Measurements from ENCODE around the gene ROBO1.
"Not testable (repeated sequence)": the region's sequence is repeated elsewhere in the genome, so short reads cannot be mapped to it uniquely, and the experiment has no call there.

Gene ROBO1

GRCh38 chr3:78728406-78729145 is 1039.2 kb downstream of the ROBO1 start:
- DNase-seq (ENCODE audit: extremely low spot score), result peak; percentile 59
- ChIA-PET POLR2A (no interaction called here), CTCF (no interaction called here)
- TF ChIP-seq FOXA1 (IDR thresholded peaks at IDR 0.05) (no peak), L3MBTL2 (conservative IDR thresholded peaks at IDR 0.05) (peak; percentile 46; the same call in 1 of the 2 replicates)

- CTCF ChIA-PET, result no interaction called here
- no peak for DNase-seq (ENCODE audit: extremely low spot score)
- no peak for TF ChIP-seq ARNT (IDR thresholded peaks at IDR 0.05)
- TF ChIP-seq PKNOX1 (IDR thresholded peaks at IDR 0.05), result no peak
- no peak for TF ChIP-seq SUZ12 (IDR thresholded peaks at IDR 0.05)
- no peak for TF ChIP-seq ELF4 (IDR thresholded peaks at IDR 0.05)
- POLR2A ChIA-PET, result no interaction called here
Observed at GRCh38 chr3:78726545-78726944, 1041.3 kb downstream of the ROBO1 start.

- no peak for DNase-seq (ENCODE audit: extremely low spot score)
Observed at GRCh38 chr3:78725703-78726246, 1042.0 kb downstream of the ROBO1 start.

GRCh38 chr3:78724859-78725258 is 1042.9 kb downstream of the ROBO1 start:
- TF ChIP-seq FOXK2 (IDR thresholded peaks at IDR 0.05) (no peak), TARDBP (IDR thresholded peaks at IDR 0.05) (no peak), ELF4 (IDR thresholded peaks at IDR 0.05) (no peak), HDGF (IDR thresholded peaks at IDR 0.05; ENCODE audit: borderline replicate concordance) (no peak), SUZ12 (IDR thresholded peaks at IDR 0.05) (no peak), L3MBTL2 (conservative IDR thresholded peaks at IDR 0.05) (no peak), NFRKB (IDR thresholded peaks at IDR 0.05) (no peak)
- DNase-seq (ENCODE audit: extremely low spot score), result no peak
- POLR2A ChIA-PET, result no interaction called here
- CTCF ChIA-PET, result no interaction called here

More at GRCh38 chr3:78725703-78726246, 1042.0 kb downstream of the ROBO1 start:
- ChIA-PET POLR2A (interaction anchor here (0.6 kb wide), 1 partner anchor 291 kb away, joined by 3 read pairs; no protein-coding TSS in a partner anchor), CTCF (no interaction called here)
- peak; percentile 33; the same call in 1 of the 2 replicates for TF ChIP-seq PKNOX1 (IDR thresholded peaks at IDR 0.05)
- TF ChIP-seq FOXM1 (IDR thresholded peaks at IDR 0.05; ENCODE audit: borderline replicate concordance), result no peak
- TF ChIP-seq L3MBTL2 (conservative IDR thresholded peaks at IDR 0.05), result no peak
- no peak for TF ChIP-seq SUZ12 (IDR thresholded peaks at IDR 0.05)
- TF ChIP-seq ZNF384 (IDR thresholded peaks at IDR 0.05), result peak; percentile 52; the same call in 1 of the 2 replicates
- no peak for TF ChIP-seq ELF4 (IDR thresholded peaks at IDR 0.05)
- no peak for TF ChIP-seq BHLHE40 (IDR thresholded peaks at IDR 0.05; ENCODE audit: borderline replicate concordance)
- TF ChIP-seq CTBP1 (IDR thresholded peaks at IDR 0.05; ENCODE audit: borderline replicate concordance), result no peak

GRCh38 chr3:78724364-78724763 is 1043.4 kb downstream of the ROBO1 start:
- DNase-seq (ENCODE audit: extremely low spot score); POLR2A ChIA-PET; CTCF ChIA-PET: not testable (repeated sequence)
- TF ChIP-seq ZNF384 (IDR thresholded peaks at IDR 0.05), result peak; percentile 54

- ChIA-PET CTCF (no interaction called here), POLR2A (no interaction called here)
- TF ChIP-seq FOXA1 (IDR thresholded peaks at IDR 0.05) (no peak), LEF1 (IDR thresholded peaks at IDR 0.05; ENCODE audit: borderline replicate concordance) (no peak), L3MBTL2 (conservative IDR thresholded peaks at IDR 0.05) (no peak), HDGF (IDR thresholded peaks at IDR 0.05; ENCODE audit: borderline replicate concordance) (no peak), FOXK2 (IDR thresholded peaks at IDR 0.05) (no peak), NFRKB (IDR thresholded peaks at IDR 0.05) (no peak), CTBP1 (IDR thresholded peaks at IDR 0.05; ENCODE audit: borderline replicate concordance) (no peak), SUZ12 (IDR thresholded peaks at IDR 0.05) (no peak), PKNOX1 (IDR thresholded peaks at IDR 0.05) (no peak)
- DNase-seq (ENCODE audit: extremely low spot score), result no peak
Observed at GRCh38 chr3:78721771-78722543, 1045.8 kb downstream of the ROBO1 start.

GRCh38 chr3:78718707-78719106 is 1049.1 kb downstream of the ROBO1 start:
- ChIA-PET CTCF (no interaction called here), POLR2A (no interaction called here)
- no peak for DNase-seq (ENCODE audit: extremely low spot score)
- TF ChIP-seq PKNOX1 (IDR thresholded peaks at IDR 0.05) (no peak), FOXA1 (IDR thresholded peaks at IDR 0.05) (no peak), CTBP1 (IDR thresholded peaks at IDR 0.05; ENCODE audit: borderline replicate concordance) (no peak), L3MBTL2 (conservative IDR thresholded peaks at IDR 0.05) (no peak), FOXM1 (IDR thresholded peaks at IDR 0.05; ENCODE audit: borderline replicate concordance) (no peak), ZNF384 (IDR thresholded peaks at IDR 0.05) (no peak), BHLHE40 (IDR thresholded peaks at IDR 0.05; ENCODE audit: borderline replicate concordance) (no peak), SUZ12 (IDR thresholded peaks at IDR 0.05) (no peak), FOXK2 (IDR thresholded peaks at IDR 0.05) (no peak), LEF1 (IDR thresholded peaks at IDR 0.05; ENCODE audit: borderline replicate concordance) (no peak), HDGF (IDR thresholded peaks at IDR 0.05; ENCODE audit: borderline replicate concordance) (no peak)
